ENCODE data around the gene DNPEP. TPM values are rescaled to one million over a fixed set of nuclear protein-coding genes. Genes with fewer than 3 reads are reported as not detected.
A peak's percentile ranks its signal among the peaks of the same experiment; 100 is the strongest.

The DNPEP gene
- total and polyA plus RNA-seq, 2 of the 4 experiments (the other 2 are of a cell fraction): 74.2 to 89.4 TPM

DNA sequence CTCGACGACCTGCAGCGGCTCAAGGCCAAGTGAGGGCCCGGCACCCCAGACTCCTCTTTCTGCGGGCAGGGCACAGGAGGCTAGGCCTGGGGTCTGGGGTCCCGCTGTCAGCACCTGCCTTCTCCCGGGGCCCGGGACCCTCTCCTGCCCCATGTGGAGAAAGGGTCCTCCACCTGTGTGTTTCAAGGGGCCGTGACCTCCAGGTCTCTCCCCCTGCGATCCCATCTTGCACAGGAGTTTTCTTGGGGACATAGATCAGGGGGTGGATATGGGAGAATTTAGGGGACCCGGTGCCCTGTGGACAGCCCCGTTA is 31.3 kb upstream of the DNPEP start:
- no TSS peak for BruUV-seq (replicated peaks)
- TF ChIP-seq CEBPB (IDR thresholded peaks at IDR 0.05; ENCODE audit: low read depth, low read length) (no peak), NFE2L2 (IDR thresholded peaks at IDR 0.05; ENCODE audit: low read depth, low read length) (no peak), POLR2A (IDR thresholded peaks at IDR 0.05; ENCODE audit: low read depth, low read length) (no peak), MXI1 (IDR thresholded peaks at IDR 0.05; ENCODE audit: borderline replicate concordance, low read depth, low read length) (no peak), RCOR1 (IDR thresholded peaks at IDR 0.05; ENCODE audit: insufficient replicate concordance, low read length) (no peak), CHD1 (IDR thresholded peaks at IDR 0.05; ENCODE audit: low read depth, low read length) (no peak), FOS (IDR thresholded peaks at IDR 0.05; ENCODE audit: low read depth, low read length) (no peak), MAFK (IDR thresholded peaks at IDR 0.05; ENCODE audit: low read depth, low read length) (no peak), RFX5 (IDR thresholded peaks at IDR 0.05; ENCODE audit: low read depth, low read length) (no peak), BHLHE40 (IDR thresholded peaks at IDR 0.05; ENCODE audit: low read depth, low read length) (no peak), RAD21 (IDR thresholded peaks at IDR 0.05; ENCODE audit: low read length) (no peak)
- TF ChIP-seq, protein P1, sequence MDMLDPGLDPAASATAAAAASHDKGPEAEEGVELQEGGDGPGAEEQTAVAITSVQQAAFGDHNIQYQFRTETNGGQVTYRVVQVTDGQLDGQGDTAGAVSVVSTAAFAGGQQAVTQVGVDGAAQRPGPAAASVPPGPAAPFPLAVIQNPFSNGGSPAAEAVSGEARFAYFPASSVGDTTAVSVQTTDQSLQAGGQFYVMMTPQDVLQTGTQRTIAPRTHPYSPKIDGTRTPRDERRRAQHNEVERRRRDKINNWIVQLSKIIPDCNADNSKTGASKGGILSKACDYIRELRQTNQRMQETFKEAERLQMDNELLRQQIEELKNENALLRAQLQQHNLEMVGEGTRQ (IDR thresholded peaks at IDR 0.05; ENCODE audit: low read depth, low read length): no peak
- TF ChIP-seq, protein P2, sequence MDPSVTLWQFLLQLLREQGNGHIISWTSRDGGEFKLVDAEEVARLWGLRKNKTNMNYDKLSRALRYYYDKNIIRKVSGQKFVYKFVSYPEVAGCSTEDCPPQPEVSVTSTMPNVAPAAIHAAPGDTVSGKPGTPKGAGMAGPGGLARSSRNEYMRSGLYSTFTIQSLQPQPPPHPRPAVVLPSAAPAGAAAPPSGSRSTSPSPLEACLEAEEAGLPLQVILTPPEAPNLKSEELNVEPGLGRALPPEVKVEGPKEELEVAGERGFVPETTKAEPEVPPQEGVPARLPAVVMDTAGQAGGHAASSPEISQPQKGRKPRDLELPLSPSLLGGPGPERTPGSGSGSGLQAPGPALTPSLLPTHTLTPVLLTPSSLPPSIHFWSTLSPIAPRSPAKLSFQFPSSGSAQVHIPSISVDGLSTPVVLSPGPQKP (IDR thresholded peaks at IDR 0.05; ENCODE audit: borderline replicate concordance, low read depth, low read length): no peak
- no peak overlapping the region for H3K56ac ChIP-seq (ENCODE audit: extremely low read depth, insufficient read depth, low read length)
- ChIA-PET POLR2A (ENCODE audit: unreplicated experiment) (interaction anchor here (0.6 kb wide), 2 partner anchors 9 to 28 kb away, joined by 3 to 6 read pairs; no protein-coding TSS in a partner anchor), CTCF (no interaction called here)
- no peak overlapping the region for H4K91ac ChIP-seq (ENCODE audit: insufficient read depth, low read depth, low read length)
- ATAC-seq (ENCODE audit: low read depth) (no peak), DNase-seq (no peak)
- 0 out of 2 replicates have a peak, but pooled peaks cover 5% of the 10 kb centered on the region for H3K9me1 ChIP-seq (ENCODE audit: insufficient read depth, low read length)
- H3K79me1 ChIP-seq (ENCODE audit: low read depth in 1 of 2, low read length in 2 of 2): no peaks in the 10 kb centered on the region
- no peak overlapping the region for H4K5ac ChIP-seq (ENCODE audit: low read depth, low read length)
- no peak overlapping the region for H2BK5ac ChIP-seq (ENCODE audit: low read depth, low read length, poor library complexity, severe bottlenecking)
- H3K18ac ChIP-seq (ENCODE audit: low read depth, low read length): no peak overlapping the region
- no peak overlapping the region for H3K9ac ChIP-seq (ENCODE audit: low read depth, low read length)
- H2AFZ ChIP-seq (replicated peaks; ENCODE audit: low read length, poor library complexity): peak overlapping the region; percentile 29
- no peak overlapping the region for H2BK120ac ChIP-seq (ENCODE audit: low read depth, low read length)
- no peaks in the 10 kb centered on the region for H3K36me3 ChIP-seq (ENCODE audit: control insufficient read depth, insufficient read depth, low read length)
- H3K27ac ChIP-seq (ENCODE audit: insufficient read depth, low read length): no peak overlapping the region
- no peak overlapping the region for H2BK20ac ChIP-seq (ENCODE audit: low read depth, low read length)
- no peak overlapping the region for H2AK9ac ChIP-seq (replicated peaks; ENCODE audit: low read depth, low read length, poor library complexity)
- H3K4me3 ChIP-seq (ENCODE audit: insufficient read depth, low read depth, low read length): no peak overlapping the region
- 49% methylated on average over 5 of the region's 12 CpGs; no CpG with 5 or more reads in 1 of the 2 experiments for WGBS, 2 experiments (ENCODE audit: extremely low coverage in 2 of 2, insufficient read length in 1 of 2)
- H4K8ac ChIP-seq (ENCODE audit: low read depth in 2 of 2, low read length in 2 of 2): no peak overlapping the region
- H4K20me1 ChIP-seq (ENCODE audit: insufficient read depth, low read length): no peaks in the 10 kb centered on the region
- no peaks in the 10 kb centered on the region for H3K9me3 ChIP-seq (ENCODE audit: control insufficient read depth, insufficient read depth, low read length)
- intact Hi-C loops (cut with micrococcal nuclease): no loop called here
- dilution Hi-C loops (cut with HindIII; ENCODE audit: low sequenced_read_pairs, unreplicated experiment): no loop called here
- no peak overlapping the region for H2BK15ac ChIP-seq (ENCODE audit: low read depth, low read length)
- in situ Hi-C loops (cut with MboI; ENCODE audit: low sequenced_read_pairs): no loop called here
- H3K4ac ChIP-seq (ENCODE audit: low read depth, low read length): no peak overlapping the region
- no peak overlapping the region for H3K4me2 ChIP-seq (ENCODE audit: low read depth, low read length)
- H3K4me1 ChIP-seq (ENCODE audit: control insufficient read depth, insufficient read depth, low read length): peaks cover 7% of the 10 kb centered on the region
- peaks cover 6% of the 10 kb centered on the region for H3K27me3 ChIP-seq (ENCODE audit: control insufficient read depth, insufficient read depth, low read length)
- H3K23ac ChIP-seq (ENCODE audit: low read depth, low read length): no peak overlapping the region
- H3K14ac ChIP-seq (replicated peaks; ENCODE audit: low read depth, low read length): no peak overlapping the region
- H2AK5ac ChIP-seq (ENCODE audit: low read depth, low read length): no peak overlapping the region

Measured in IMR-90 (cell line).